Upper lobe of left lung (tissue), 6 donors: ENCODE results near the gene DOK4. TPM values are rescaled to one million over a fixed set of nuclear protein-coding genes. Genes with fewer than 3 reads are reported as not detected.

Experiments used
- ATAC-seq, 2 donors: fragments of 200-7000 bp; cut with Tn5 transposase; one replicate each; pipeline ENCODE4 v1.9.1; 2022; ENCODE audit warnings: mild to moderate bottlenecking in 2 of 2, moderate library complexity in 2 of 2; ENCODE audit not compliant: low FRiP score in 2 of 2
- DNase-seq, 2 donors: peaks; one replicate each; pipeline ENCODE4 v3.0.0-alpha.2; 2019 to 2020
- H3K27ac ChIP-seq, 4 donors: fragments of 200-600 bp; sonication (generic); one replicate each; pipeline ENCODE4 v1.5.1; 2016 to 2019
- H3K27me3 ChIP-seq, 4 donors: fragments of 200-600 bp; sonication (generic); one replicate each; pipeline ENCODE4 v1.5.1; 2017 to 2019
- H3K36me3 ChIP-seq, 4 donors: fragments of 200-600 bp; sonication (generic); one replicate each; pipeline ENCODE4 v1.5.1; 2016 to 2019
- H3K4me1 ChIP-seq, 4 donors: fragments of 200-600 bp; sonication (generic); one replicate each; pipeline ENCODE4 v1.5.1; 2018 to 2019
- H3K4me3 ChIP-seq, 4 donors: fragments of 200-600 bp; sonication (generic); one replicate each; pipeline ENCODE4 v1.5.1; 2017 to 2019; ENCODE audit warnings: mild to moderate bottlenecking in 2 of 4, moderate library complexity in 1 of 4
- H3K9me3 ChIP-seq, 4 donors: fragments of 200-600 bp; sonication (generic); one replicate each; pipeline ENCODE4 v1.5.1; 2018 to 2019
- CTCF ChIP-seq, 6 experiments: fragments of 450-650 bp in 4 of 6; fragments of 200-600 bp in 2 of 6; sonication (generic) in 2 of 6; IDR thresholded peaks; one replicate each; pipeline ENCODE4 v1.5.1; 2016 to 2019; ENCODE audit warnings: antibody characterized with exemption in 6 of 6
- EP300 ChIP-seq, 4 donors: sonication (generic); formaldehyde crosslinking; IDR thresholded peaks; one replicate each; pipeline ENCODE4 v1.5.1; 2017; ENCODE audit warnings: antibody characterized with exemption in 4 of 4, control low read depth in 2 of 4
- POLR2A ChIP-seq, 4 donors: fragments of 450-650 bp; IDR thresholded peaks; one replicate each; pipeline ENCODE4 v1.5.1; 2016 to 2017; ENCODE audit warnings: antibody characterized with exemption in 4 of 4, mild to moderate bottlenecking in 2 of 4
- POLR2AphosphoS5 ChIP-seq, 2 donors: sonication (generic); formaldehyde crosslinking; IDR thresholded peaks; one replicate each; pipeline ENCODE4 v1.5.1; 2017; ENCODE audit warnings: antibody characterized with exemption in 2 of 2
- WGBS, 2 donors: methylation state at CpG; one replicate each; pipeline ENCODE4 v1.1.5; 2017 to 2018; 5-methylcytosine and 5-hydroxymethylcytosine counted together
- total RNA-seq, 6 donors: library from RNA; depleted of rRNA in 4 of 6; stranded (reverse); fragments of >200 nt in 4 of 6; gene quantifications; one replicate each; pipeline versions ENCODE4 v1.1.0 to v1.2.1, GENCODE V29; 2016 to 2021
- donor health status: DM: no; HTN: no; CAD: no; lungs with moderate emphysema.
- donor health status: DM: no; HTN: yes; CAD: no; lungs with severe emphysema.

The DOK4 gene
- total RNA-seq, 6 donors from 2014 or later: 36.7 to 87.3 (median 54.1) TPM

GRCh38 chr16:57422026-57422944 lies 64.0 kb downstream of the DOK4 start:
- H3K4me3 ChIP-seq: no peak overlapping the region
- 31 to 44% methylated on average over 9 to 10 of the region's 10 CpGs for WGBS, 2 donors
- peaks cover 0 to 13% (median 5%) of the 10 kb centered on the region in 4 donors for H3K36me3 ChIP-seq
- no peaks in the 10 kb centered on the region for H3K27me3 ChIP-seq
- ATAC-seq: peak in 1 of 2 donors; percentile 65
- DNase-seq: no peak
- no peaks in the 10 kb centered on the region for H3K9me3 ChIP-seq
- TF ChIP-seq EP300 (IDR thresholded peaks at IDR 0.05): no peak
- no peak for TF ChIP-seq POLR2AphosphoS5 (IDR thresholded peaks at IDR 0.05)
- TF ChIP-seq CTCF (IDR thresholded peaks at IDR 0.05): peak; percentile 30 to 60 (median 50)
- no peak for TF ChIP-seq POLR2A (IDR thresholded peaks at IDR 0.05)
- peak overlapping the region in 2 of 4 donors; percentile 18 to 36 for H3K27ac ChIP-seq
- H3K4me1 ChIP-seq: peaks cover 12 to 35% (median 31%) of the 10 kb centered on the region in 4 donors

Other genes with a start within 250 kb of the DOK4 start
- gene ARL2BP, start 241.2 kb downstream of the DOK4 start, total RNA-seq: 10 to 100 TPM; 18.9 to 74.9 (median 54.2) TPM
- 100 to 1,000 TPM in 4 of 6 donors, 10 to 100 TPM in 2; 38.8 to 184 (median 114) TPM for gene PLLP, start 201.8 kb downstream of the DOK4 start, total RNA-seq
- gene CCL22, start 127.7 kb downstream of the DOK4 start, total RNA-seq: 1 to 10 TPM in 1 of 6 donors, under 1 TPM in 3, not detected in 2; 0.39 to 4.7 (median 0.71) TPM
- gene CX3CL1, start 114.0 kb downstream of the DOK4 start, total RNA-seq: 100 to 1,000 TPM in 1 of 6 donors, 10 to 100 TPM in 4, 1 to 10 TPM in 1; 6.3 to 106 (median 31.7) TPM
- gene CCL17, start 81.7 kb downstream of the DOK4 start, total RNA-seq: 10 to 100 TPM in 1 of 6 donors, 1 to 10 TPM in 2, not detected in 3; 2.8 to 24.2 (median 5.8) TPM
- 10 to 100 TPM; 21.0 to 44.5 (median 36.5) TPM for gene CIAPIN1, start 39.1 kb downstream of the DOK4 start, total RNA-seq
- 10 to 100 TPM; 33.1 to 47.1 (median 39.4) TPM for gene COQ9, start 39.0 kb downstream of the DOK4 start, total RNA-seq
- 100 to 1,000 TPM in 4 of 6 donors, 10 to 100 TPM in 2; 70.6 to 210 (median 112) TPM for gene POLR2C, start 23.8 kb downstream of the DOK4 start, total RNA-seq
- 10 to 100 TPM in 5 of 6 donors, 1 to 10 TPM in 1; 8.2 to 41.9 (median 16.5) TPM for gene CCDC102A, start 50.1 kb upstream of the DOK4 start, total RNA-seq
- 1 to 10 TPM in 3 of 6 donors, under 1 TPM in 3; 0.76 to 1.8 (median 0.92) TPM for gene ADGRG5, start 56.1 kb upstream of the DOK4 start, total RNA-seq
- gene ADGRG1, start 142.1 kb upstream of the DOK4 start, total RNA-seq: 10 to 100 TPM; 34.6 to 89.3 (median 40.4) TPM
- gene ADGRG3, start 181.8 kb upstream of the DOK4 start, total RNA-seq: 10 to 100 TPM in 2 of 6 donors, 1 to 10 TPM in 4; 3.1 to 17.2 (median 8.4) TPM
- 10 to 100 TPM in 2 of 6 donors, 1 to 10 TPM in 4; 1.2 to 15.9 (median 7.8) TPM for gene DRC7, start 208.3 kb upstream of the DOK4 start, total RNA-seq
- 10 to 100 TPM; 19.6 to 26.6 (median 21.5) TPM for gene KATNB1, start 249.3 kb upstream of the DOK4 start, total RNA-seq